Ramos (cell line): Measurements from ENCODE around the gene C2orf76.
"Not testable (repeated sequence)": the region's sequence is repeated elsewhere in the genome, so short reads cannot be mapped to it uniquely, and the experiment has no call there.

Experiments
- in situ Hi-C: fragments of 300-500 bp; cut with MboI; formaldehyde crosslinking; loops from one replicate; pipeline ENCODE4 v1.14.3; 2022; ENCODE audit warnings: low sequenced_read_pairs; ENCODE audit not compliant: unreplicated experiment

The C2orf76 gene

GRCh38 chr2:119366649-119367471, at the start of gene C2orf76, which contains the start of gene DBI:
C2orf76 (minus strand) TSS chr2:119366834; CDS start chr2:119339959, 26,875 bp downstream.
DBI (plus strand) TSS chr2:119366977; CDS start chr2:119367052, 75 bp downstream.
- in situ Hi-C loops = no loop called here

DNA sequence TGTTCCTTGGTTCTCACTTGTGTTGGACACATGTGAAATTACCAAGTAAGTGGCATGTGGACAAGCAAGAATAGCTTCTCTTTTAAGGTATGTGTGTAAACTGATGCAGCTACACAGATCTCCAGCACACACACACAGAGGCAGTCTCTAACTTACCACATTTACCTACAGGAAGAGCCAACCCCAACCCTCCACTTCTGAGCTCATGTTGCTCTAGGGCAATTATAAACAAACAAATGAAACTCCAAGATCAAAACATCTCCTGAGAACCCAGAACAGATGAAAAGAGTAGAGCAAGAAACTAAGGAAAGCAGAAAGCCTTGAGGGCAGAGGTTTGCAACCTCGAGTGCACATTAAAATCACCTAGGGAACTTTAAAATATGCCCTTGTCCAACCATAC, 49.0 kb upstream of the C2orf76 start:
- in situ Hi-C loops = loop anchor here (5.0 kb wide), 1 partner anchor 52 kb away; no protein-coding TSS in a partner anchor

DNA sequence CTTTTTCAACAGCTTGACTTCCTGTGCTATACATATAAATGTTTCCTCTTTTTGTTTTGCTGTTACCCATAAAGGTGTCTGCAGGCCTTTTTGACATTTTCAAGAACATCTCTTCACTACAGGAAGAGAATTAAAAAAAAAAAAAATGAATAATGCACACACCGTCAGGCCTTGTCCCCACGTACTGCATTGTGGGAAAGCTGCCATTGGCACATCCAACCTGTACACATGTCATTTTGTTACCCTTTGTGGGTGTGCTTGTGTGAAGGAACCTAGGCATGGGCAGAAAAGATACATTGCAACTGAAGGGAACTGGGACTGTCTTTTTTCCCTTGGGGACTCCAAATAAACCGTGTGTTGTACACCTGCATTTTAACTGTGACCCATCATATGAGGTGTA, 48.3 kb upstream of the C2orf76 start:
- in situ Hi-C loops = loop anchor here (5.0 kb wide), 1 partner anchor 52 kb away; no protein-coding TSS in a partner anchor

DNA sequence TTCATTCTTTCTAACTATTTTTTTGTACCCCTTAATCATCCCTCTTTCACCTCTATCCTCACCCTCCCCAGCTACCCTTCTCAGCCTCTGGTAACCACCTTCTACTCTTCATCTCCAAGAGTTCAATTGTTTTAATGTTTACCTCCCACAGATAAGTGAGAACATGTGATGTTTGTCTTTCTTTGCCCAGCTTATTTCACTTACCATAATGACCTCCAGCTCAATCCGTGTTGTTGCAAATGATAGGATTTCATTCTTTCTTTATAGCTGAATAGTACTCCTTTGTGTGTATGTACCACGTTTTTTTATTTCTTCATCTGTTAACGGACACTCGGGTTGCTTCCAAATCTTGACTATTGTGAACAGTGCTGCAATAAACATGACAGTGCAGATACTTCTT, 42.9 kb upstream of the C2orf76 start:
- in situ Hi-C loops = no loop called here

DNA sequence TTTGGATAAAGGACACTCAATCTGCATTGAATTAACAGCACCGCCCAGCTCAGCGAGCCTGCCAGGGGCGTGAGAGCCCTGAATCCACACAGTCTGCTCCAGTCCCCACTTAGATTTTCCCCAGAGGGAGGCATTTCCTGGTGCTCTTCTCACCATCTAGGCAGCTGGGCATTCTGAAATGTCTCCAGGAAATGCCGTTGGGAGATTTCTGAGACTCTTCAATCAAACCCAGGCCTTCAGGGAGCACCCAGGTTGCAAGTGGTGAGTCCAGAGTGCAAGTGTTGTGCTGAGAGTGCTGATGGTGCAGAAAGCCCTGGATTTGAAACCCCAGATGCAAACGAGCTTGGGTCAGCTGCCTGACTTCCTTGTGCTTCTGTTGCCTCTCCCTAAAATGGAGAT, 41.6 kb upstream of the C2orf76 start:
- in situ Hi-C loops = no loop called here

- in situ Hi-C loops = no loop called here
Observed at GRCh38 chr2:119407430-119408220, 41.0 kb upstream of the C2orf76 start.

GRCh38 chr2:119405151-119405550, 38.5 kb upstream of the C2orf76 start:
- in situ Hi-C loops = no loop called here

DNA sequence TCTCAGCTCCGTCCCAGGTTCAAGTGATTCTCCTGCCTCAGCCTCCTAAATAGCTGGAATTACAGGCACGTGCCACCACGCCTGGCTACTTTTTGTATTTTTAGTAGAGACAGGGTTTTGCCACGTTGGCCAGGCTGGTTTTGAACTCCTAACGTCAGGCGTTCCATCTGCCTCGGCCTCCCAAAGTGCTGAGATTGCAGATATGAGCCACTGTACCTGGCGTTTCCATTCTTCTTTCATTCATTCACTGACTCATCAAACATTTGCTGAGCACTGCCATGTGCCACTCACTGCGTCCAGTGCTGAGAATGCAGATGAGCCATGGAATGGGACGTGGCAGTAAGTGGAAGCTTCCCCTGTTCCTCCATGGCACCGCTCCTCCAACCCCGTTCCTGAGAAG, 37.0 kb upstream of the C2orf76 start:
- in situ Hi-C loops = not testable (repeated sequence)

- in situ Hi-C loops = no loop called here
Observed at GRCh38 chr2:119402645-119403560, 36.3 kb upstream of the C2orf76 start.

- in situ Hi-C loops = no loop called here
Observed at GRCh38 chr2:119402106-119402505, 35.5 kb upstream of the C2orf76 start.

DNA sequence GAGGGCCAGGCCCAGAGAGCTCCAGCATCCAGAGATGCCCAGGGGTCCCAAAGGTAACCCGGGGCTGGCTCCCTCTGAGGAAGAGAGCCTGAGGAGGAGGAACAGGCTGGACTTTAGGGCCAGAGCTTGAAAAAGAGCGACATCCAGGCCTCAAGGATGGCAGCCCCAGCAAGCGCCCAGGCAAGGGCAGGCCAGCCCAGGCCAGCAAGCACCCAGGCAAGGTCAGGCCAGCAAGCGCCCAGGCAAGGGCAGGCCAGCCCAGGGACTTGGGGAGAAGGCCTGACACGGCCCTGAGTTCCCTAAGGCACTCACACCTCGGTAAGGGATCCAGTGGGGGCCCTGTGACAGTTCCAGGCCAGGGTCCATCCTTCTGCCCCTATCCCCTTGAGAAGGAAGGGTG, 30.6 kb upstream of the C2orf76 start:
- in situ Hi-C loops = no loop called here

- in situ Hi-C loops = no loop called here
Observed at GRCh38 chr2:119393971-119394748, 27.5 kb upstream of the C2orf76 start.

DNA sequence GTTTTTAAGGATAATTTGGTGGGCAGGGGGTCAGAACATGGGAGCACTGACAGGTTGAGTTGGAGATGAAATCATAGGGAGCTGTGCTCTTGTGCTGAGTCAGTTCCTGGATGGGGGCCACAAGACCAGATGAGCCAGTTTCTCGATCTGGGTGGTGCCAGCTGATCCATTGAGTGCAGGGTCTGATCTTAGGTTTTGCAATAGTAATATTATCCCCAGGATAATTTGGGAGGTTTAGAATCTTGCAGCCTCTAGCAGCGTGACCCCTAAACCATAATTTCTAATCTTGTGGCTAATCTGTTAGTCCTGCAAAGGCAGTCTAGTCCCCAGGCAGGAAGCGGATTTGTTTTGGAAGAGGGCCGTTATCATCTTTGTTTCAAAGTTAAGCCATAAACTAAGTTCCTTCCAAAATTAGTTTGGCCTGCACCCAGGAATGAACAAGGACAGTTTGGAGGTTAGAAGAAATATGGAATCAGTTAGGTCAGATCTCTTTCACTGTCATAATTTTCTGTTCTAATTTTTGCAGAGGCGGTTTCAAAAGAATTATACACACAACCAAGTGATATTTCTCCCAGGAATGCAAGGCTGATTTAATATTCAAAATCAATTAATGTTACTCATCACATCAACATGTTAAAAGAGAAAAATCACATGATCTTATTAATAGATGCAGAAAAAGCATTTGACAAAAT, 23.1 kb upstream of the C2orf76 start:
- in situ Hi-C loops = no loop called here

- in situ Hi-C loops = no loop called here
Observed at GRCh38 chr2:119387381-119388129, 20.9 kb upstream of the C2orf76 start.

GRCh38 chr2:119385466-119385865, 18.8 kb upstream of the C2orf76 start:
- in situ Hi-C loops = no loop called here

DNA sequence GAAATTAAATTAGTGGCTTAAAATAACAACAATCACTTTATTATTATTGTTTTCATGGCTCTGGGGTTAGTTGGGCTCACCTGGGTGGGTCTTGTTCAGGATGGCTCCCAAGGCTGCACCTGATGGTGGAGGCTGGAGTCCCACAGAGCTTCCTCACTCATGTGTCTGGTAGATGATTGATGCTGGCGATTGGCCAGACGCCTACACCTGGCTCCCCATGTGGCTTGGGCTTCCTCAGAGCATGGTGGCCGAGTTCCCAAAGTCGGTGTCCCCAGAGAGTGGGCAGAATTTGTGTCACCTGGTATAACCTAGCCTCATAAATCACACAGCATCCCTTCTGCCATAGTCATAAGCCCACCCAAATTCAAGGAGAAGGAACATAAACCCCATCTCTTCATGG, 18.3 kb upstream of the C2orf76 start:
- in situ Hi-C loops = no loop called here

GRCh38 chr2:119383410-119384140, 16.9 kb upstream of the C2orf76 start:
- in situ Hi-C loops = no loop called here
